K562 (cell line): ENCODE measurements around the gene IFI6. TPM values are rescaled to one million over a fixed set of nuclear protein-coding genes. Genes with fewer than 3 reads are reported as not detected.
A peak's percentile ranks its signal among the peaks of the same experiment; 100 is the strongest.

Experiments
- ADNP ChIP-seq: fragments of 200-800 bp; sonication (Bioruptor generic); IDR thresholded peaks from 2 replicates; pipeline ENCODE4 v1.6.1; 2016; ENCODE audit warnings: missing genetic modification characterization, missing compliant biosample characterization
- BCOR ChIP-seq: fragments of 450-650 bp; IDR thresholded peaks from 2 replicates; pipeline ENCODE4 v1.6.1; 2016
- BRD4 ChIP-seq: fragments of 200-600 bp; sonication (generic); IDR thresholded peaks from 2 replicates; pipeline ENCODE4 v1.6.1; 2017; ENCODE audit warnings: inconsistent platforms
- ELF1 ChIP-seq: fragments of 200-800 bp; sonication (Bioruptor generic); IDR thresholded peaks from 2 replicates; pipeline ENCODE4 v1.6.1; 2016; ENCODE audit warnings: missing genetic modification characterization, missing compliant biosample characterization
- FOXK2 ChIP-seq, 2 experiments: fragments of 450-650 bp; IDR thresholded peaks in 1 of 2; conservative IDR thresholded peaks in 1 of 2; 2 replicates each; pipeline ENCODE4 v1.6.1; 2016; ENCODE audit warnings: low read depth in 2 of 2, mild to moderate bottlenecking in 1 of 2
- HMG20A ChIP-seq: fragments of 450-650 bp; formaldehyde crosslinking; conservative IDR thresholded peaks from 2 replicates; pipeline ENCODE4 v1.4.0; 2020; ENCODE audit warnings: mild to moderate bottlenecking, mixed read lengths
- IRF2 ChIP-seq: sonication (generic); formaldehyde crosslinking; IDR thresholded peaks from 2 replicates; pipeline ENCODE4 v1.8.1; 2022; ENCODE audit warnings: mild to moderate bottlenecking, missing genetic modification reagents
- JUN ChIP-seq, 2 experiments: sonication (generic) in 1 of 2; formaldehyde crosslinking in 1 of 2; IDR thresholded peaks; 2 replicates each; pipeline versions ENCODE4 v1.6.1 to v1.8.0; 2012 to 2022; ENCODE audit warnings: borderline replicate concordance in 2 of 2, mild to moderate bottlenecking in 2 of 2, improper control_type of control experiment in 1 of 2, low read depth in 1 of 2, low read length in 1 of 2, missing genetic modification reagents in 1 of 2
- KDM5B ChIP-seq: fragments of 200-600 bp; sonication (generic); IDR thresholded peaks from 2 replicates; pipeline ENCODE4 v1.6.1; 2012; ENCODE audit warnings: low read depth, mild to moderate bottlenecking, moderate library complexity, low read length, control low read depth, inconsistent platforms; ENCODE audit not compliant: insufficient replicate concordance
- L3MBTL2 ChIP-seq: fragments of 450-650 bp; IDR thresholded peaks from 2 replicates; pipeline ENCODE4 v1.6.1; 2016; ENCODE audit warnings: mild to moderate bottlenecking, moderate library complexity
- MYC ChIP-seq, 2 experiments: fragments of 250-450 bp in 1 of 2; sonication (Bioruptor Pico) in 1 of 2; IDR thresholded peaks; 2 replicates each; pipeline versions ENCODE4 v1.5.1 to v1.6.1; 2012 to 2021; ENCODE audit warnings: low read depth in 2 of 2, borderline replicate concordance in 1 of 2, improper control_type of control experiment in 1 of 2, low read length in 1 of 2, mild to moderate bottlenecking in 1 of 2, moderate library complexity in 1 of 2
- NONO ChIP-seq, 2 experiments: fragments of 200-400 bp in 1 of 2; fragments of 450-650 bp in 1 of 2; formaldehyde crosslinking in 1 of 2; IDR thresholded peaks; 2 replicates each; pipeline ENCODE4 v1.6.1; 2017; ENCODE audit warnings: low read depth in 2 of 2, mild to moderate bottlenecking in 2 of 2, moderate library complexity in 2 of 2, low read length in 1 of 2
- NR2C2 ChIP-seq, 2 experiments: fragments of 200-800 bp in 1 of 2; sonication (Bioruptor generic) in 1 of 2; sonication (generic) in 1 of 2; formaldehyde crosslinking in 1 of 2; IDR thresholded peaks; 2 replicates each; pipeline versions ENCODE4 v1.6.1 to v1.8.0; 2016 to 2022; ENCODE audit warnings: mild to moderate bottlenecking in 1 of 2, missing compliant biosample characterization in 1 of 2, missing genetic modification characterization in 1 of 2, missing genetic modification reagents in 1 of 2
- POLR2AphosphoS5 ChIP-seq: IDR thresholded peaks from 2 replicates; pipeline ENCODE4 v1.6.1; 2011; ENCODE audit warnings: mild to moderate bottlenecking, low read depth, low read length, moderate library complexity; ENCODE audit not compliant: control insufficient read depth, insufficient read depth
- SAP30 ChIP-seq: fragments of 200-600 bp; sonication (generic); IDR thresholded peaks from 2 replicates; pipeline ENCODE4 v1.6.1; 2012; ENCODE audit warnings: borderline replicate concordance, low read depth, mild to moderate bottlenecking, moderate library complexity, low read length, control low read depth, inconsistent platforms; ENCODE audit not compliant: insufficient read depth, poor library complexity, severe bottlenecking
- ZNF740 ChIP-seq, 3 experiments: fragments of 200-800 bp in 1 of 3; sonication (Bioruptor generic) in 1 of 3; sonication (generic) in 1 of 3; formaldehyde crosslinking in 1 of 3; IDR thresholded peaks; 2 replicates each; pipeline versions ENCODE4 v1.6.1 to v1.8.0; 2016 to 2022; ENCODE audit warnings: mild to moderate bottlenecking in 2 of 3, missing compliant biosample characterization in 2 of 3, missing genetic modification characterization in 2 of 3, missing genetic modification reagents in 1 of 3
- polyA plus RNA-seq, 8 experiments: library from polyadenylated mRNA; depleted of rRNA in 4 of 8; stranded (reverse) in 5 of 8; unstranded in 3 of 8; fragments of >200 nt; fragmentation: Nextera tagmentation in 2 of 8; fragmentation: Illumina TruSeq in 1 of 8; extraction: Ambion mirVana in 2 of 8; extraction: Trizol in 1 of 8; gene quantifications; 2 replicates each; pipeline versions ENCODE4 v1.2.1 to v1.2.3, GENCODE V29; 2011 to 2014; ENCODE audit warnings: inconsistent platforms in 1 of 8, missing spikeins in 1 of 8
- total RNA-seq, 7 experiments: library from RNA; depleted of rRNA in 6 of 7; stranded (reverse); fragments of >200 nt in 6 of 7; fragmentation: Illumina TruSeq in 2 of 7; extraction: Trizol in 2 of 7; gene quantifications; 2 replicates each; pipeline versions ENCODE4 v1.2.1 to v1.2.3, GENCODE V29; 2011 to 2021; ENCODE audit warnings: low replicate concordance in 1 of 7
- TF ChIP-seq, protein P1 (sequence below): sonication (generic); formaldehyde crosslinking; IDR thresholded peaks from 2 replicates; pipeline ENCODE4 v1.9.0; 2022; ENCODE audit warnings: mild to moderate bottlenecking, missing genetic modification reagents
- TF ChIP-seq, protein P2 (sequence below), 2 experiments: IDR thresholded peaks; 2 replicates each; pipeline ENCODE4 v1.6.1; 2011; ENCODE audit warnings: borderline replicate concordance in 1 of 2, control low read depth in 1 of 2, low read depth in 1 of 2, low read length in 1 of 2, mild to moderate bottlenecking in 1 of 2, mixed read lengths in 1 of 2, moderate library complexity in 1 of 2; ENCODE audit not compliant: insufficient read depth in 1 of 2, insufficient read length in 1 of 2, poor library complexity in 1 of 2, severe bottlenecking in 1 of 2; ENCODE audit errors: extremely low read depth in 1 of 2
- TF ChIP-seq, protein P3 (sequence below): sonication (generic); formaldehyde crosslinking; IDR thresholded peaks from 2 replicates; pipeline ENCODE4 v1.8.0; 2022; ENCODE audit warnings: mild to moderate bottlenecking, missing genetic modification reagents

Gene IFI6
- total and polyA plus RNA-seq, 9 of the 15 experiments (the other 6 are each of a cell fraction or from before 2014, with no cell fraction given), result 0.17 to 4.5 (median 2.2) TPM

DNA sequence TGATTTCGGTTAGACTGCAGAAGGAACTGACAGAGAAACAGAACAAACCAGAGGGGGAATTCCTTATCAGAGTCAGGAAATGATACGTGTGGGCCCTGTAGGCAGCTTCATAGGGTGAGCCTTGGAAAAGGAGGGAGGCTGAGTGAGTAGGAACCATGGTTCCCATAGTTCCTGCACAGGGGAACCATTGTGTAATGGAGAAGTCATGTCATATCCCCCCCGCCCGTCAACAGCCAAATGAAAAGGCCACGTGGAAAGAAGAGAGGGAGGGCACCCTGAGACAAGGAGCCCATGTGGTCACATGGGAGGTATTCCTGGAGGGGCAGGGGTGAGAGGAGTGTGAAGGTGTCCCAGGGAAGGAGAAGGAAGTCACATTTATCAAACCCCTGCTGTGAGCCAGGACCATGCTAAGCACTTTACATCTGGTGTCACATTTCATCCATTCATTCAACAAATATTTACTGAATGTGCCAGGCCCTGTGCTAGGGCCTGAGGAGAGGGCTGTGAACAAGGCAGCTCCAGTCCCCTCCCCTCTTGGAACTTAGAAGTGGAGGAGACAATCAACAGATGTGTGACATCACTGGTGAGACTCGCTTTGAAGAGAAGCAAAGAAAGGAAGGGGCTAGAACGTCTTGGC is 21.3 kb downstream of the IFI6 start (continued):
- TF ChIP-seq ZNF740 (CRISPR knock-in tag; IDR thresholded peaks at IDR 0.05), result peak; percentile 80
- TF ChIP-seq ZNF740 (tag; IDR thresholded peaks at IDR 0.05), result no peak
- peak; percentile 25 for TF ChIP-seq KDM5B
- 0 out of 2 replicates have a peak, but pooled peaks have one; percentile 61 for TF ChIP-seq BRD4
- no peak for TF ChIP-seq IRF2 (CRISPR knock-in tag)
- TF ChIP-seq NONO (IDR thresholded peaks at IDR 0.05; ENCODE audit: low read depth in 2 of 2, low read length in 1 of 2), result peak in 1 of 2 experiments; percentile 76; a peak in 2 of 4 replicates
- peak; percentile 93 for TF ChIP-seq BCOR
- peak; percentile 55; the same call in 1 of the 2 replicates for TF ChIP-seq ADNP (tag)
- TF ChIP-seq, protein P1, sequence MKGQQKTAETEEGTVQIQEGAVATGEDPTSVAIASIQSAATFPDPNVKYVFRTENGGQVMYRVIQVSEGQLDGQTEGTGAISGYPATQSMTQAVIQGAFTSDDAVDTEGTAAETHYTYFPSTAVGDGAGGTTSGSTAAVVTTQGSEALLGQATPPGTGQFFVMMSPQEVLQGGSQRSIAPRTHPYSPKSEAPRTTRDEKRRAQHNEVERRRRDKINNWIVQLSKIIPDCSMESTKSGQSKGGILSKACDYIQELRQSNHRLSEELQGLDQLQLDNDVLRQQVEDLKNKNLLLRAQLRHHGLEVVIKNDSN, result peak; percentile 58
- TF ChIP-seq, protein P2, sequence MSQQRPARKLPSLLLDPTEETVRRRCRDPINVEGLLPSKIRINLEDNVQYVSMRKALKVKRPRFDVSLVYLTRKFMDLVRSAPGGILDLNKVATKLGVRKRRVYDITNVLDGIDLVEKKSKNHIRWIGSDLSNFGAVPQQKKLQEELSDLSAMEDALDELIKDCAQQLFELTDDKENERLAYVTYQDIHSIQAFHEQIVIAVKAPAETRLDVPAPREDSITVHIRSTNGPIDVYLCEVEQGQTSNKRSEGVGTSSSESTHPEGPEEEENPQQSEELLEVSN (IDR thresholded peaks at IDR 0.05; ENCODE audit: borderline replicate concordance in 1 of 2, extremely low read depth in 1 of 2, insufficient read depth in 1 of 2, insufficient read length in 1 of 2, low read depth in 1 of 2, low read length in 1 of 2, poor library complexity in 1 of 2, severe bottlenecking in 1 of 2), result peak; percentile 20 to 58
- no peak for TF ChIP-seq HMG20A (CRISPR knock-in tag)
- TF ChIP-seq NR2C2 (CRISPR knock-in tag; IDR thresholded peaks at IDR 0.05), result no peak
- peak; percentile 28; the same call in 1 of the 2 replicates for TF ChIP-seq NR2C2 (tag; IDR thresholded peaks at IDR 0.05)
- TF ChIP-seq MYC (IDR thresholded peaks at IDR 0.05; ENCODE audit: low read depth, low read length), result peak; percentile 76
- TF ChIP-seq MYC (CRISPR knock-in tag; IDR thresholded peaks at IDR 0.05; ENCODE audit: borderline replicate concordance, low read depth), result no peak
- TF ChIP-seq FOXK2 (conservative IDR thresholded peaks at IDR 0.05 in 1 of 2, IDR thresholded peaks at IDR 0.05 in 1 of 2; ENCODE audit: low read depth in 2 of 2), result peak; percentile 58 to 66; a peak in 1 of 4 replicates
- peak; percentile 87 for TF ChIP-seq L3MBTL2
- no peak for TF ChIP-seq ELF1
- TF ChIP-seq SAP30, result peak; percentile 49
- TF ChIP-seq, protein P3, sequence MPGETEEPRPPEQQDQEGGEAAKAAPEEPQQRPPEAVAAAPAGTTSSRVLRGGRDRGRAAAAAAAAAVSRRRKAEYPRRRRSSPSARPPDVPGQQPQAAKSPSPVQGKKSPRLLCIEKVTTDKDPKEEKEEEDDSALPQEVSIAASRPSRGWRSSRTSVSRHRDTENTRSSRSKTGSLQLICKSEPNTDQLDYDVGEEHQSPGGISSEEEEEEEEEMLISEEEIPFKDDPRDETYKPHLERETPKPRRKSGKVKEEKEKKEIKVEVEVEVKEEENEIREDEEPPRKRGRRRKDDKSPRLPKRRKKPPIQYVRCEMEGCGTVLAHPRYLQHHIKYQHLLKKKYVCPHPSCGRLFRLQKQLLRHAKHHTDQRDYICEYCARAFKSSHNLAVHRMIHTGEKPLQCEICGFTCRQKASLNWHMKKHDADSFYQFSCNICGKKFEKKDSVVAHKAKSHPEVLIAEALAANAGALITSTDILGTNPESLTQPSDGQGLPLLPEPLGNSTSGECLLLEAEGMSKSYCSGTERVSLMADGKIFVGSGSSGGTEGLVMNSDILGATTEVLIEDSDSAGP (CRISPR knock-in tag), result no peak
- TF ChIP-seq POLR2AphosphoS5, result no peak
- peak; percentile 3; the same call in 1 of the 2 replicates for TF ChIP-seq JUN (IDR thresholded peaks at IDR 0.05; ENCODE audit: borderline replicate concordance, low read depth, low read length)
- no peak for TF ChIP-seq JUN (CRISPR knock-in tag; IDR thresholded peaks at IDR 0.05; ENCODE audit: borderline replicate concordance)
